NCI-H1105 (cell line): Measurements from ENCODE around the gene SUPT20HL1.

Experiments
- DNase-seq: peaks from one replicate; lab custom pipeline; 2025; lab: John Stamatoyannopoulos, UW

The SUPT20HL1 gene

DNA sequence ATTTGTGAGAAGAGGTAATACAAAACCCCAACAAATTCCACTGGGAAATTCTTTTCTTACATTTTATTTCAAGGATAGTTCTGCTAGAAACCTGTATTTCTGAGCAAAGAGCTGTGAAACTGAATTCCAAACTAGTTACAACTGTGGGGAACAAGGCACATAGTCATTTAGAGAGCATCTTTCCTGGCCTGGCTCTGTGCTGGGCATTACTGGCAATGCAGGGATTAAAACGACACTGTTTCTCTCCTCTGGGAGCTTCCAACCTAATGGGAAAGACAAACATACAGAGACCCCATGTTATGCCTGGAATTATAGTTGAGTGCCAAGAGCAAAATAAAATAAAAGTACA, 36.5 kb downstream of the SUPT20HL1 start:
- no peak for DNase-seq

DNA sequence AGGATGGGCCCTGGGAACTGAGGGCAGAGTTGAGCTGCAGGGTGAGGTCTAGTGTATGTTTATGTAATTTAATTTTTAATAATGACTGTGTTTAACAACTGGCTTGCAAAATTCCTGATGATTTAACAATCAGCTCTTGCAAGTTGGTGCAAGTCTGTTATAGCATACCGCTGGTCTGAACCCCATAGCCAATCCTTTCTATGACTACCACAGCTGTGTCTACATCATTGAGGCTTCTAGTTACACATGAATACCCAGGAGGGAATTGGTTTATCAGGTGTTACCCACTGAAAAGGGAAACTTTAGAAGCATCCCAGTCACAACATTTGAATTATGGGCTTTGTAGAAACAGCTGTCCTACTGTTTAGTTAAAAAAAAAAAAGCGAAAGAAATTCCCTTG, 38.3 kb downstream of the SUPT20HL1 start:
- DNase-seq = no peak

DNA sequence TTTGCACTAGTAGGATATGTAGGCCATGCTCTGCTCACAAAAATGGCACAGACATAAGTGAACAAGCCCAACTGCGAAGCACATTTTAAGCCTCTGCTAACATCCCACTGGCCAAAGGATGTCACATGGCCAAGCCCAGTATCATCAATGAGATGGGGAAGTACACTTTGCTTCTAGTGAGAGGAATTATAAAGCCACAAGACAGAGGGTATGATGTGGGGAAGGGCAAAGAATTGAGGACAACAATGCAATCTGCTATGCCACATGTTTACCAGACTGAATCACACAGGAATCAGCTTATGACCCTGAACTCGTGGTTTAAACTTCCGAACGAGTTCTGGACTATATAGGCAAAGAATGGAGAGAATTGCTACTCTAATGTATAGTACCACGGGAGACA, 39.1 kb downstream of the SUPT20HL1 start:
- no peak for DNase-seq

DNA sequence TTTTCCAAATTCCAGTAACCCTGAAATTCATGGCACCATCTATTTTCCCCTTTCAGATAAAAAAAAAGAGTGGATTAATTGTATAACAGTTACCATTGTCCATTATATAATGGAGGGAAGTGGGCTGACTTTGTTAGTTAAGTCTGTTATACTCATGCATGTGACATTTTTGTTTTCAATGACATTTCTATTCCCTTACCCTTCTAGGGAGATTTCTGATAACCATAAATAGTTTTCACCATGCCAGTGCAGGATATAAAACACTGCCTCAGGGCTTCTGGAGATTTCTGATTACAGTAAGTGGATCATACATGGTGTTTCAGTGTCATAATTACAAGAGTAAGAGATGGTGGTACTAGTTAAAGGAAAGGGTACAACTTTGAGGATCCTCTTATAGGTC, 45.5 kb downstream of the SUPT20HL1 start:
- no peak for DNase-seq
